Esophagus mucosa (tissue), 1 donor: ENCODE results near the gene ZNF282. TPM values are rescaled to one million over a fixed set of nuclear protein-coding genes. Genes with fewer than 3 reads are reported as not detected.

ENCODE experiments used
- ATAC-seq: fragments of 200-7000 bp; cut with Tn5 transposase; one replicate; pipeline ENCODE4 v1.9.1; 2020
- total RNA-seq: library from RNA; stranded (reverse); gene quantifications from one replicate; pipeline ENCODE4 v1.2.4, GENCODE V29; 2023
- donor health status: DM: yes; HTN: yes; CAD: no.

ZNF282 gene
- total RNA-seq = 20.0 TPM

- peak; percentile 85 for ATAC-seq
Measured at GRCh38 chr7:149195180-149196150, at the start of gene ZNF282. Gene ZNF282, plus strand, starts transcription at chr7:149195546. Its CDS starts 44 bp downstream, at chr7:149195590.

GRCh38 chr7:149147072-149147751, 48.1 kb upstream of the ZNF282 start, which contains the start of gene ZNF398:
Gene ZNF398, plus strand, starts transcription at chr7:149147453. Its CDS starts 290 bp downstream, at chr7:149147743.
- ATAC-seq = peak; percentile 81

- ATAC-seq = peak; percentile 12
Measured at GRCh38 chr7:149147752-149148653, 47.3 kb upstream of the ZNF282 start.

- ATAC-seq = no peak
Measured at GRCh38 chr7:149150981-149151380, 44.4 kb upstream of the ZNF282 start.

GRCh38 chr7:149153346-149153745, 42.0 kb upstream of the ZNF282 start:
- no peak for ATAC-seq

- ATAC-seq = peak; percentile 53
Measured at GRCh38 chr7:149154056-149154455, 41.3 kb upstream of the ZNF282 start.

- ATAC-seq = no peak
Measured at GRCh38 chr7:149156898-149157297, 38.4 kb upstream of the ZNF282 start.

GRCh38 chr7:149161241-149161848, 34.0 kb upstream of the ZNF282 start:
- ATAC-seq = no peak

GRCh38 chr7:149166142-149166541, 29.2 kb upstream of the ZNF282 start:
- ATAC-seq = no peak

- peak; percentile 64 for ATAC-seq
Measured at GRCh38 chr7:149166630-149167352, 28.6 kb upstream of the ZNF282 start.

- ATAC-seq = peak; percentile 97
Measured at GRCh38 chr7:149171892-149172533, 23.3 kb upstream of the ZNF282 start.

- no peak for ATAC-seq
Measured at GRCh38 chr7:149172534-149172920, 22.8 kb upstream of the ZNF282 start.

- no peak for ATAC-seq
Measured at GRCh38 chr7:149175150-149175549, 20.2 kb upstream of the ZNF282 start.

GRCh38 chr7:149179241-149179640, 16.1 kb upstream of the ZNF282 start:
- no peak for ATAC-seq

GRCh38 chr7:149180722-149181449, 14.5 kb upstream of the ZNF282 start:
- ATAC-seq = no peak

- no peak for ATAC-seq
Measured at GRCh38 chr7:149181450-149181790, 13.9 kb upstream of the ZNF282 start.

GRCh38 chr7:149184274-149184673, 11.1 kb upstream of the ZNF282 start:
- ATAC-seq = no peak

- ATAC-seq = no peak
Measured at GRCh38 chr7:149188213-149188612, 7.1 kb upstream of the ZNF282 start.

GRCh38 chr7:149188637-149189259, 6.6 kb upstream of the ZNF282 start:
- no peak for ATAC-seq

GRCh38 chr7:149191851-149192250, 3.5 kb upstream of the ZNF282 start:
- no peak for ATAC-seq
